Measurements from ENCODE around the gene KIAA1755. TPM values are rescaled to one million over a fixed set of nuclear protein-coding genes. Genes with fewer than 3 reads are reported as not detected.

The KIAA1755 gene
- total and polyA plus RNA-seq, 10 of the 15 experiments (the other 5 are each of a cell fraction or from before 2014, with no cell fraction given) = not detected

DNA sequence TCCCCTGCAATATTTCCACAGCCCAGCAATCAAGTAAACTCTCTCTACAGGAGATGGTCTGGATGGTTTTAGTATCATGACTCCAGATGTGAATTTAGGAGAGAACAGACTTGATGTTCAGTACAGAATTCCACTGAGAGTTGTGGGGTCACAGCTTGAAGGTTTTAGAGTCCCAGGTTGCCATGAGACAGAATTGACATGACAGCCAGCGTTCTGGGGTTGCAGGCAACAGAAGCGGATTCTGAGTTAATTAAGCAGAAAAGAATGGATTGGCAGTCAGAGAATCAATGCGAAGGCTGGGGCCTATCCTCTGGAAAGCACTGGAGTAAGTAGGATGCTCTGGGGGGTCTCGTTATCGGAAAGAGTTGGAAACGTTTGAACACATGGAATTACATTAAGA is 2.4 kb upstream of the KIAA1755 start:
- no peak overlapping the region for H3K27ac ChIP-seq (ENCODE audit: control insufficient read depth, insufficient read depth)
- peaks cover 9% of the 10 kb centered on the region in 2 experiments; a peak in 3 of 4 replicates for H3K27me3 ChIP-seq (replicated peaks in 1 of 2; ENCODE audit: control insufficient read depth in 2 of 2, insufficient read depth in 2 of 2, low read length in 1 of 2)
- ChIA-PET RAD21 (ENCODE audit: unreplicated experiment) (no interaction called here), SMC1A (ENCODE audit: uncharacterized antibody, unreplicated experiment) (no interaction called here), POLR2A (interaction anchor here (0.6 kb wide), 1 partner anchor 112 kb away, joined by 3 read pairs; no protein-coding TSS in a partner anchor), CTCF (interaction anchor here (0.7 to 1.6 kb wide), 2 partner anchors 19 to 146 kb away, joined by 3 to 4 read pairs; no protein-coding TSS in a partner anchor)
- no peaks in the 10 kb centered on the region for H4K20me1 ChIP-seq (ENCODE audit: control insufficient read depth, insufficient read depth)
- H3K79me2 ChIP-seq (ENCODE audit: control insufficient read depth, insufficient read depth, low read length) = no peaks in the 10 kb centered on the region
- no peak for DNase-seq (ENCODE audit: low read depth, low spot score)
- no TSS peak for BruUV-seq (replicated peaks)
- H2AFZ ChIP-seq (ENCODE audit: control insufficient read depth, low read depth, low read length) = no peak overlapping the region
- H3K4me2 ChIP-seq (ENCODE audit: control insufficient read depth, insufficient read depth) = no peak overlapping the region
- 16% methylated on average over 6 of the region's 6 CpGs for WGBS (ENCODE audit: insufficient coverage, insufficient replicate concordance, low lambda C conversion rate, missing lambda C conversion rate)
- in situ Hi-C loops (cut with MboI) (no loop called here), intact Hi-C loops (cut with micrococcal nuclease; ENCODE audit: unreplicated experiment) (no loop called here)
- ATAC-seq = no peak
- no peaks in the 10 kb centered on the region for H3K4me1 ChIP-seq (ENCODE audit: control insufficient read depth, insufficient read depth, low read length)
- no peaks in the 10 kb centered on the region for H3K9me3 ChIP-seq (replicated peaks; ENCODE audit: control insufficient read depth, insufficient read depth, low read length)
- H3K9ac ChIP-seq (ENCODE audit: control insufficient read depth, insufficient read depth, low read length) = no peak overlapping the region
- no peak overlapping the region for H3K4me3 ChIP-seq
- no peak for FAIRE-seq
- H3K36me3 ChIP-seq (ENCODE audit: control insufficient read depth in 2 of 2, insufficient read depth in 2 of 2, low read length in 1 of 2) = no peaks in the 10 kb centered on the region
- no peak for TF ChIP-seq YY1 (IDR thresholded peaks at IDR 0.05; ENCODE audit: low read depth, low read length)
- no peak for TF ChIP-seq ZNF24 (IDR thresholded peaks at IDR 0.05)
- no peak for TF ChIP-seq MTA3 (IDR thresholded peaks at IDR 0.05; ENCODE audit: borderline replicate concordance, low read length)
- no peak for TF ChIP-seq CHD4 (IDR thresholded peaks at IDR 0.05)
- no peak for TF ChIP-seq RELB (IDR thresholded peaks at IDR 0.05; ENCODE audit: low read depth)
- no peak for TF ChIP-seq PBX3 (IDR thresholded peaks at IDR 0.05; ENCODE audit: insufficient replicate concordance, low read depth, low read length)
- TF ChIP-seq CTCF (IDR thresholded peaks at IDR 0.05 in 2 of 3, conservative IDR thresholded peaks at IDR 0.05 in 1 of 3; ENCODE audit: control insufficient read depth in 2 of 3, extremely low read depth in 1 of 3, insufficient read depth in 1 of 3, low read depth in 3 of 3, low read length in 3 of 3) = no peak
- TF ChIP-seq NR2C1 (IDR thresholded peaks at IDR 0.05) = no peak
- TF ChIP-seq ESRRA (IDR thresholded peaks at IDR 0.05; ENCODE audit: low read length) = no peak
- no peak for TF ChIP-seq KLF5 (IDR thresholded peaks at IDR 0.05; ENCODE audit: partially characterized antibody)
- TF ChIP-seq HDAC2 (IDR thresholded peaks at IDR 0.05) = no peak

Measured in GM12878 (cell line).